Glutamatergic neuron (in vitro differentiated cells): ENCODE measurements around the gene FGF1. TPM values are rescaled to one million over a fixed set of nuclear protein-coding genes. Genes with fewer than 3 reads are reported as not detected.

ENCODE experiments used
- DNase-seq: peaks from one replicate; pipeline ENCODE4 v3.0.0; 2022
- H3K27ac Mint-ChIP-seq: one replicate; pipeline ENCODE4 v1.8.0; 2020; ENCODE audit warnings: mild to moderate bottlenecking, mixed read lengths, inconsistent platforms; ENCODE audit not compliant: unreplicated experiment
- H3K27me3 Mint-ChIP-seq: one replicate; pipeline ENCODE4 v1.8.0; 2020; ENCODE audit warnings: mild to moderate bottlenecking, moderate library complexity, mixed read lengths, inconsistent platforms; ENCODE audit not compliant: unreplicated experiment
- H3K36me3 Mint-ChIP-seq: one replicate; pipeline ENCODE4 v1.8.0; 2020; ENCODE audit warnings: mild to moderate bottlenecking, mixed read lengths, inconsistent platforms; ENCODE audit not compliant: unreplicated experiment
- H3K4me1 Mint-ChIP-seq: one replicate; pipeline ENCODE4 v1.8.0; 2020; ENCODE audit warnings: mild to moderate bottlenecking, low read depth, mixed read lengths, inconsistent platforms; ENCODE audit not compliant: unreplicated experiment
- H3K4me3 Mint-ChIP-seq: one replicate; pipeline ENCODE4 v1.8.0; 2020; ENCODE audit warnings: mild to moderate bottlenecking, mixed read lengths, inconsistent platforms; ENCODE audit not compliant: unreplicated experiment
- H3K9me3 Mint-ChIP-seq: one replicate; pipeline ENCODE4 v1.8.0; 2020; ENCODE audit warnings: mild to moderate bottlenecking, moderate library complexity, mixed read lengths, inconsistent platforms; ENCODE audit not compliant: unreplicated experiment
- total RNA-seq: library from RNA; stranded (reverse); fragmentation: NEBNext Ultra II Directional; extraction: Animal tissue kit (Norgen Biotek cat#: 25700); gene quantifications from one replicate; pipeline ENCODE4 v1.2.1, GENCODE V29; 2021; ENCODE audit not compliant: unreplicated experiment
- TF ChIP-seq, protein P1 (sequence below): fragments of 200-600 bp; sonication (generic); IDR thresholded peaks from one replicate; pipeline ENCODE4 v1.5.0; 2021; ENCODE audit not compliant: partially characterized antibody, unreplicated experiment

Gene FGF1
- total RNA-seq, 1 donor from 2014 or later, result not detected

DNA sequence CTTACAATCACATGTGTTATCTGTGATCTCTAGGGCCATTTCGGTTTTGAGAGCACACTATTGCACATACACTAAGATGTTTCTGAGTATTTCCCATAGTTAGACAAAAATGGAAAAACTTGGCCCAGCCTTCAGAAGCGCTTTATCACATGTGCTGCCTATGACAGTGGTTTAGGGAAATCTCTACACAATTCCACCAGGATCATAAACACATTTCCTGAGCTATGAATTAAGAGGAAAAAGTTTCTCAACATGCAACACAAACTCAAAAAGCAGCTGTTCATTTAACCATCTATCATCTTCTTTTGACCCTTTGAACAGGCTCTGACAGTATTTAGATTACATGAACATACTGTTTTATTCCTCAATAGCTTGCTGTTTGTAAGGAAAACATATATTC lies 15.1 kb downstream of the FGF1 start:
- no peaks in the 10 kb centered on the region for H3K4me1 Mint-ChIP-seq
- no peak overlapping the region for H3K4me3 Mint-ChIP-seq
- no peaks in the 10 kb centered on the region for H3K9me3 Mint-ChIP-seq
- TF ChIP-seq, protein P1, sequence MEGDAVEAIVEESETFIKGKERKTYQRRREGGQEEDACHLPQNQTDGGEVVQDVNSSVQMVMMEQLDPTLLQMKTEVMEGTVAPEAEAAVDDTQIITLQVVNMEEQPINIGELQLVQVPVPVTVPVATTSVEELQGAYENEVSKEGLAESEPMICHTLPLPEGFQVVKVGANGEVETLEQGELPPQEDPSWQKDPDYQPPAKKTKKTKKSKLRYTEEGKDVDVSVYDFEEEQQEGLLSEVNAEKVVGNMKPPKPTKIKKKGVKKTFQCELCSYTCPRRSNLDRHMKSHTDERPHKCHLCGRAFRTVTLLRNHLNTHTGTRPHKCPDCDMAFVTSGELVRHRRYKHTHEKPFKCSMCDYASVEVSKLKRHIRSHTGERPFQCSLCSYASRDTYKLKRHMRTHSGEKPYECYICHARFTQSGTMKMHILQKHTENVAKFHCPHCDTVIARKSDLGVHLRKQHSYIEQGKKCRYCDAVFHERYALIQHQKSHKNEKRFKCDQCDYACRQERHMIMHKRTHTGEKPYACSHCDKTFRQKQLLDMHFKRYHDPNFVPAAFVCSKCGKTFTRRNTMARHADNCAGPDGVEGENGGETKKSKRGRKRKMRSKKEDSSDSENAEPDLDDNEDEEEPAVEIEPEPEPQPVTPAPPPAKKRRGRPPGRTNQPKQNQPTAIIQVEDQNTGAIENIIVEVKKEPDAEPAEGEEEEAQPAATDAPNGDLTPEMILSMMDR, result no peak
- DNase-seq, result no peak
- no peak overlapping the region for H3K27ac Mint-ChIP-seq
- no peaks in the 10 kb centered on the region for H3K27me3 Mint-ChIP-seq
- no peaks in the 10 kb centered on the region for H3K36me3 Mint-ChIP-seq

- no peak overlapping the region for H3K27ac Mint-ChIP-seq
- no peaks in the 10 kb centered on the region for H3K4me1 Mint-ChIP-seq
- no peaks in the 10 kb centered on the region for H3K9me3 Mint-ChIP-seq
- no peak overlapping the region for H3K4me3 Mint-ChIP-seq
- TF ChIP-seq, protein P1, result no peak
- DNase-seq, result peak; percentile 43
- H3K36me3 Mint-ChIP-seq, result no peaks in the 10 kb centered on the region
- no peaks in the 10 kb centered on the region for H3K27me3 Mint-ChIP-seq
Observed at GRCh38 chr5:142669477-142669876, 16.4 kb downstream of the FGF1 start.

- no peak for DNase-seq
- H3K27ac Mint-ChIP-seq, result no peak overlapping the region
- H3K9me3 Mint-ChIP-seq, result no peaks in the 10 kb centered on the region
- no peaks in the 10 kb centered on the region for H3K4me1 Mint-ChIP-seq
- H3K27me3 Mint-ChIP-seq, result no peaks in the 10 kb centered on the region
- H3K4me3 Mint-ChIP-seq, result no peak overlapping the region
- H3K36me3 Mint-ChIP-seq, result no peaks in the 10 kb centered on the region
- TF ChIP-seq, protein P1, result no peak
Observed at GRCh38 chr5:142668336-142668735, 17.6 kb downstream of the FGF1 start.

- H3K27ac Mint-ChIP-seq, result no peak overlapping the region
- no peak overlapping the region for H3K4me3 Mint-ChIP-seq
- H3K9me3 Mint-ChIP-seq, result no peaks in the 10 kb centered on the region
- H3K36me3 Mint-ChIP-seq, result no peaks in the 10 kb centered on the region
- no peaks in the 10 kb centered on the region for H3K4me1 Mint-ChIP-seq
- TF ChIP-seq, protein P1, result no peak
- no peaks in the 10 kb centered on the region for H3K27me3 Mint-ChIP-seq
- no peak for DNase-seq
Observed at GRCh38 chr5:142667831-142668230, 18.1 kb downstream of the FGF1 start.

DNA sequence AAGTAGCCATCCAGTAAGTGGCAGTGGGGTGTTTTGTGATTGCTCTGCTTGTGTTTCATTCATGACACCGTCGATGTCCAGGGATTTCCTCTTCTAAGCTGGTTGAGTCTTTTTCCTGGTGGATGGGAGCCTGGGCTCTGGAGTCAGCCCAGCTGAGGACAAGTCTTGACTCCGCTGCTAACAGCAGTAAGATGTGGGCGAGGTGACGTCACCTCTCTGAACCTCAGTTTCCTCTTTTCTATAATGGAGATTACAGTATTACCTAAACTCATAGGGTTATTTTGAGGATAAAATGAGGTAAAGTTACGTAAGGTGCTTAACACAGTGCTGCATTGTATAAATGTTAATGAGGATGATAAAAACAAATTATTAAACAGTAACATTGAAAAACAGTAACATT lies 21.3 kb downstream of the FGF1 start:
- Mint-ChIP-seq H3K4me1 (no peaks in the 10 kb centered on the region), H3K27ac (no peak overlapping the region), H3K36me3 (peaks cover 4% of the 10 kb centered on the region), H3K4me3 (no peak overlapping the region), H3K9me3 (no peaks in the 10 kb centered on the region), H3K27me3 (no peaks in the 10 kb centered on the region)
- no peak for DNase-seq
- TF ChIP-seq, protein P1, result no peak
